Measurements from ENCODE around the gene SSX4. TPM values are rescaled to one million over a fixed set of nuclear protein-coding genes. Genes with fewer than 3 reads are reported as not detected.
"Not testable (repeated sequence)": the region's sequence is repeated elsewhere in the genome, so short reads cannot be mapped to it uniquely, and the experiment has no call there.

The SSX4 gene
- total RNA-seq, 4 donors from 2014 or later, result not detected

DNA sequence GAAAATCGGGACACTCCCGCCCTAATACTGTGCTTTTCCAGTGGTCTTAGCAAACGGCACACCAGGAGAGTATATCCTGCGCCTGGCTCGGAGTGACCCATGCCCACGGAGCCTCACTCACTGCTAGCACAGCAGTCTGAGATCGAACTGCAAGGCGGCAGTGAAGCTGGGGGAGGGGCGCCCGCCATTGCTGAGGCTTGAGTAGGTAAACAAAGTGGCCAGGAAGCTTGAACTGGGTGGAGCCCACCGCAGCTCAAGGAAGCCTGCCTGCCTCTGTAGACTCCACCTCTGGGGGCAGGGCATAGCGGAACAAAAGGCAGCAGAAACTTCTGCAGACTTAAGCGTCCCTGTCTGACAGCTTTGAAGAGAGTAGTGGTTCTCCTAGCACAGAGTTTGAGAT is 50.4 kb downstream of the SSX4 start:
- 76 to 97% methylated on average over 11 to 12 of the region's 13 CpGs for WGBS, 2 donors
- DNase-seq (ENCODE audit: low spot score in 2 of 2); H3K4me3 ChIP-seq (ENCODE audit: low read depth, poor library complexity, severe bottlenecking); intact Hi-C loops (cut with DNase I; ENCODE audit: low total_unique reads): not testable (repeated sequence)

Other genes starting within 250 kb of the SSX4 start
- not detected for gene SSX5, start 186.7 kb upstream of the SSX4 start, total RNA-seq
- gene SSX1, start 128.1 kb upstream of the SSX4 start, total RNA-seq, result not detected
- not detected for gene SSX3, start 26.8 kb upstream of the SSX4 start, total RNA-seq
- gene SSX4B, start 28.4 kb downstream of the SSX4 start, total RNA-seq, result not detected
- gene SLC38A5, start 86.7 kb downstream of the SSX4 start, total RNA-seq, result 10 to 100 TPM; 21.8 to 34.2 (median 25.4) TPM
- gene FTSJ1, start 92.7 kb downstream of the SSX4 start, total RNA-seq, result 10 to 100 TPM; 29.8 to 46.4 (median 42.2) TPM
- 10 to 100 TPM; 18.6 to 32.0 (median 23.2) TPM for gene PORCN, start 125.5 kb downstream of the SSX4 start, total RNA-seq
- 10 to 100 TPM; 43.5 to 87.0 (median 64.1) TPM for gene EBP, start 138.3 kb downstream of the SSX4 start, total RNA-seq
- 10 to 100 TPM; 11.6 to 43.8 (median 16.2) TPM for gene TBC1D25, start 156.2 kb downstream of the SSX4 start, total RNA-seq
- 100 to 1,000 TPM; 162 to 207 (median 198) TPM for gene RBM3, start 190.9 kb downstream of the SSX4 start, total RNA-seq
- gene WDR13, start 214.0 kb downstream of the SSX4 start, total RNA-seq, result 100 to 1,000 TPM in 3 of 4 donors, 10 to 100 TPM in 1; 87.8 to 143 (median 121) TPM

Data from lower leg skin (tissue), 4 donors.